Neural cell (in vitro differentiated cells): ENCODE measurements around the gene HSD11B1L. TPM values are rescaled to one million over a fixed set of nuclear protein-coding genes. Genes with fewer than 3 reads are reported as not detected.

Experiments
- H2AFZ ChIP-seq: fragments of 200-600, 300-800 bp; sonication (generic), shearing (Covaris generic); 2 replicates; pipeline ENCODE4 v1.6.0; 2014; ENCODE audit warnings: low read depth, mild to moderate bottlenecking, antibody characterized with exemption, low read length, moderate library complexity
- H3F3A ChIP-seq: fragments of 200-600 bp; shearing (Covaris generic); 2 replicates; pipeline ENCODE4 v1.6.1; 2016; ENCODE audit warnings: mild to moderate bottlenecking, moderate library complexity, mixed read lengths, antibody characterized with exemption, low read length; ENCODE audit not compliant: insufficient read depth, poor library complexity, severe bottlenecking
- H3K27ac ChIP-seq: fragments of 200-600, 300-800 bp; sonication (generic), shearing (Covaris generic); 2 replicates; pipeline ENCODE4 v1.5.1; 2014; ENCODE audit warnings: mild to moderate bottlenecking, low read length, moderate library complexity
- H3K27me3 ChIP-seq: fragments of 300-800, 200-600 bp; sonication (generic), shearing (Covaris generic); 2 replicates; pipeline ENCODE4 v1.6.0; 2014; ENCODE audit warnings: mild to moderate bottlenecking, low read depth, low read length, moderate library complexity; ENCODE audit not compliant: insufficient read depth
- H3K36me3 ChIP-seq: fragments of 300-800, 200-600 bp; sonication (generic), shearing (Covaris generic); 2 replicates; pipeline ENCODE4 v1.5.1; 2014; ENCODE audit warnings: mild to moderate bottlenecking, antibody characterized with exemption, low read length, moderate library complexity; ENCODE audit not compliant: insufficient read depth
- H3K4me2 ChIP-seq: fragments of 300-800, 200-600 bp; sonication (generic), shearing (Covaris generic); 2 replicates; pipeline ENCODE4 v1.6.0; 2014; ENCODE audit warnings: mild to moderate bottlenecking, low read length
- H3K4me3 ChIP-seq: fragments of 300-800, 200-600 bp; sonication (generic), shearing (Covaris generic); 2 replicates; pipeline ENCODE4 v1.5.1; 2014; ENCODE audit warnings: mild to moderate bottlenecking, low read length, moderate library complexity
- H3K79me2 ChIP-seq: fragments of 200-600 bp; shearing (Covaris generic); replicated peaks from 2 replicates; pipeline ENCODE4 v1.6.0; 2014; ENCODE audit warnings: mild to moderate bottlenecking, low read length, moderate library complexity; ENCODE audit not compliant: insufficient read depth
- H3K9ac ChIP-seq: fragments of 300-800, 200-600 bp; sonication (generic), shearing (Covaris generic); 2 replicates; pipeline ENCODE4 v1.6.1; 2016; ENCODE audit warnings: mild to moderate bottlenecking, low read length, mixed read lengths
- H3K9me2 ChIP-seq: fragments of 200-600 bp; shearing (Covaris generic); 2 replicates; pipeline ENCODE4 v1.6.1; 2016; ENCODE audit warnings: mild to moderate bottlenecking, low read length, mixed read lengths; ENCODE audit not compliant: insufficient read depth
- H3K9me3 ChIP-seq: fragments of 200-600, 300-800 bp; sonication (generic), shearing (Covaris generic); 2 replicates; pipeline ENCODE4 v1.6.1; 2016; ENCODE audit warnings: mild to moderate bottlenecking, mixed run types, low read length, moderate library complexity, mixed read lengths
- H4K20me1 ChIP-seq: fragments of 200-600 bp; shearing (Covaris generic); 2 replicates; pipeline ENCODE4 v1.6.1; 2016; ENCODE audit warnings: mild to moderate bottlenecking, mixed run types; ENCODE audit not compliant: insufficient read depth
- EP300 ChIP-seq: fragments of 450-650 bp; conservative IDR thresholded peaks from 2 replicates; pipeline ENCODE4 v1.6.1; 2014; ENCODE audit warnings: antibody characterized with exemption, mild to moderate bottlenecking, moderate library complexity; ENCODE audit not compliant: poor library complexity, severe bottlenecking
- EZH2 ChIP-seq: fragments of 200-600, 300-800 bp; shearing (Covaris generic), sonication (generic); IDR thresholded peaks from 2 replicates; pipeline ENCODE4 v1.6.1; 2014; ENCODE audit warnings: antibody characterized with exemption, low read length, borderline replicate concordance, mild to moderate bottlenecking; ENCODE audit not compliant: insufficient read depth, poor library complexity, severe bottlenecking
- MXI1 ChIP-seq: fragments of 450-650 bp; conservative IDR thresholded peaks from 2 replicates; pipeline ENCODE4 v1.6.1; 2014; ENCODE audit warnings: antibody characterized with exemption, mild to moderate bottlenecking; ENCODE audit not compliant: poor library complexity, severe bottlenecking
- POLR2AphosphoS5 ChIP-seq: IDR thresholded peaks from 2 replicates; pipeline ENCODE4 v1.6.1; 2012
- RAD21 ChIP-seq: fragments of 450-650 bp; conservative IDR thresholded peaks from 2 replicates; pipeline ENCODE4 v1.6.1; 2014; ENCODE audit warnings: antibody characterized with exemption, mild to moderate bottlenecking, moderate library complexity
- REST ChIP-seq: IDR thresholded peaks from 2 replicates; pipeline ENCODE4 v1.6.1; 2012; ENCODE audit warnings: borderline replicate concordance
- SMC3 ChIP-seq: fragments of 450-650 bp; conservative IDR thresholded peaks from 2 replicates; pipeline ENCODE4 v1.6.1; 2014; ENCODE audit warnings: antibody characterized with exemption, mild to moderate bottlenecking, moderate library complexity; ENCODE audit not compliant: poor library complexity
- TAF1 ChIP-seq: IDR thresholded peaks from 2 replicates; pipeline ENCODE4 v1.6.1; 2012; ENCODE audit warnings: low read depth
- polyA plus RNA-seq: library from polyadenylated mRNA; depleted of rRNA; stranded (reverse); fragments of >200 nt; gene quantifications from 2 replicates; pipeline ENCODE4 v1.2.3, GENCODE V29; 2014
- TF ChIP-seq, protein P1 (sequence below): fragments of 450-650 bp; IDR thresholded peaks from 2 replicates; pipeline ENCODE4 v1.5.1; 2014; ENCODE audit warnings: antibody characterized with exemption, mild to moderate bottlenecking, moderate library complexity; ENCODE audit not compliant: poor library complexity, severe bottlenecking

The HSD11B1L gene
- polyA plus RNA-seq, 1 donor from 2014 or later: 170 TPM

DNA sequence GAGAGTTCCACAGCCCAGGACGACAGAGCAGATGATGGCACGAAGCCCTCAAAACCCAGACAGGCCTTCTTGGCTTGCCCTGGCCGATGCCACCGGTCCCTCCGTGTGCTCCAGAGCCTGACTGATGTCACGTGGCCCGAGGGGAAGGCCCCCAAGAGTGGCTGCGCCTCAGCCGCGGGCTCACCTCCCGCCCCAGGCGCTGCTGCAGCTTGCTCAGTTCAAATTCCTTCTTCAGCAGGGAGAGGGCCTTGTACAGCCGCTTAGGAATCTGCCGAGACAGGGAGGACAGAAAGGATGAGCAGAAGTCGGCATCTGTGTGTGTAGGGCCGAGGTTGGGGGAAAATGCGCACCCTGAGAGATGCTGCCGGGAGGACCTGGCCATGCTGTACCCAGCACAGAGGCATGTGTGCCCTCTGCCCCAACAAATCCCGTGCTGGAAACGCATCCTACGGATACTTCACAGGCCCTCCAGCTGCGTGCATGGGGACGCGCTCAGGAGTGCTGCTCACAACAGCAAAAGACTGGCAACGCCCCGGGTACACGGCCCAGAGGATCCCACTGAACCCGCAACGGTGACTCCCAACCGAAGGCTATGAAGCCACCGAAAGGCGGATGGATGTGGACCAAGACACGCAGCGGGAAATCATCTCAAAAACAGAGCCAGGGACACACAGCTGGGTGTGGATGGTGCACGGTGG lies 26.2 kb downstream of the HSD11B1L start:
- H3K4me2 ChIP-seq: no peak overlapping the region
- H3K27me3 ChIP-seq: no peaks in the 10 kb centered on the region
- H4K20me1 ChIP-seq: no peaks in the 10 kb centered on the region
- no peaks in the 10 kb centered on the region for H3F3A ChIP-seq
- no peak overlapping the region for H3K27ac ChIP-seq
- no peak overlapping the region for H2AFZ ChIP-seq
- no peaks in the 10 kb centered on the region for H3K9me2 ChIP-seq
- H3K4me3 ChIP-seq: no peak overlapping the region
- no peak overlapping the region for H3K9ac ChIP-seq
- no peaks in the 10 kb centered on the region for H3K9me3 ChIP-seq
- H3K36me3 ChIP-seq: no peaks in the 10 kb centered on the region
- no peaks in the 10 kb centered on the region for H3K79me2 ChIP-seq
- no peak for TF ChIP-seq EP300
- no peak for TF ChIP-seq MXI1
- TF ChIP-seq, protein P1, sequence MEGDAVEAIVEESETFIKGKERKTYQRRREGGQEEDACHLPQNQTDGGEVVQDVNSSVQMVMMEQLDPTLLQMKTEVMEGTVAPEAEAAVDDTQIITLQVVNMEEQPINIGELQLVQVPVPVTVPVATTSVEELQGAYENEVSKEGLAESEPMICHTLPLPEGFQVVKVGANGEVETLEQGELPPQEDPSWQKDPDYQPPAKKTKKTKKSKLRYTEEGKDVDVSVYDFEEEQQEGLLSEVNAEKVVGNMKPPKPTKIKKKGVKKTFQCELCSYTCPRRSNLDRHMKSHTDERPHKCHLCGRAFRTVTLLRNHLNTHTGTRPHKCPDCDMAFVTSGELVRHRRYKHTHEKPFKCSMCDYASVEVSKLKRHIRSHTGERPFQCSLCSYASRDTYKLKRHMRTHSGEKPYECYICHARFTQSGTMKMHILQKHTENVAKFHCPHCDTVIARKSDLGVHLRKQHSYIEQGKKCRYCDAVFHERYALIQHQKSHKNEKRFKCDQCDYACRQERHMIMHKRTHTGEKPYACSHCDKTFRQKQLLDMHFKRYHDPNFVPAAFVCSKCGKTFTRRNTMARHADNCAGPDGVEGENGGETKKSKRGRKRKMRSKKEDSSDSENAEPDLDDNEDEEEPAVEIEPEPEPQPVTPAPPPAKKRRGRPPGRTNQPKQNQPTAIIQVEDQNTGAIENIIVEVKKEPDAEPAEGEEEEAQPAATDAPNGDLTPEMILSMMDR: no peak
- no peak for TF ChIP-seq EZH2
- no peak for TF ChIP-seq TAF1
- no peak for TF ChIP-seq REST
- TF ChIP-seq POLR2AphosphoS5: no peak
- no peak for TF ChIP-seq SMC3
- TF ChIP-seq RAD21: no peak

DNA sequence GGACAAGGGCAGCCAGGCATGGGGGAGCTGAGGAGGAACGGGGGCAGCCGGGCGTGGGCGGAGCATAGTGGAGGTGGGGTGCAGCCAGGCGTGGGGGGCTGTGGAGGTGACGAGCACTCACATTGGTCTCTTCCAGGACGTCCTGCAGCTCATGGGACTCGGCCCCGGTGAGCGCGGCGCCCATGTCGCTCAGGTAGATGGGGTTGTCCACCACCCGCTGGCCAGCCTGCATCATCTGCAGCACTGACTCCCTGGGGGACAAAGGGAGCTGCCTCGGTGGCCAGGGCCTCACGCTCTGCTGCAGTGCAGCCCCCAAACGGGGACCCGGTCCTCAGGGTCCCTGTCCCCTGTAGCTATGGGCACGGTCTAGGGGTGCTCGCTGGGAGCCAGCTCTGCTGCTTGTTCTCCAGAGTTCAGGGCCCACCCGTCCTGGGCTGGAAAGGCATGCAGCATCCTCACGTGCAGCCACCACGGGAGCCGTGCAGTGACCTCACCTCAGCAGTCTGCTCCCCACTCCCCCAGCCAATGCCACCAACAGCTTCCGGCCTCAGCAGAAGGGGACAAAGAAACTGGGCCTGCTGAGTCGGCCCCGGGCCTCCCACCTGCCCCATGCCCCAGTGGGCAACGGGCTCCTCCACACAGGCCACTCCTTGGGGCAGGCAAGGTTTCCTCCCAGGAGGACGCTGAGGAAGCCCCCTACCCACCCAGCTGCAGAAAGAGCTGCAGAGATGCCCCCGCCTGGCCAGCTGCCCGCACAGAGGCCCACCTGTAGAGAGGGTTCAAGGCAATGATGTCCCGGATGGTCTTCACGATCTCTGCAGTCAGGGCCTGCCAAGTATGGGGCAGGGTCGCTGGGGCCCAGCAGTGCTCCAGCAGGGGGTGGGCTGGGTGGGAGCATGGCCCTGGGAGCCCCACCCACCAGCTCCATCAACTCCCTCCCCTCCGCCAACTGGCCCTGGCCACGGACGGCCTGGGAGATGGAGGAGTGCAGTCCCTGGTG lies 27.0 kb downstream of the HSD11B1L start:
- H3K36me3 ChIP-seq: no peaks in the 10 kb centered on the region
- no peak overlapping the region for H3K4me2 ChIP-seq
- H2AFZ ChIP-seq: no peak overlapping the region
- H3F3A ChIP-seq: no peaks in the 10 kb centered on the region
- no peak overlapping the region for H3K4me3 ChIP-seq
- no peaks in the 10 kb centered on the region for H3K9me3 ChIP-seq
- no peak overlapping the region for H3K27ac ChIP-seq
- H3K27me3 ChIP-seq: no peaks in the 10 kb centered on the region
- no peak overlapping the region for H3K9ac ChIP-seq
- H3K9me2 ChIP-seq: no peaks in the 10 kb centered on the region
- no peaks in the 10 kb centered on the region for H3K79me2 ChIP-seq
- H4K20me1 ChIP-seq: no peaks in the 10 kb centered on the region
- TF ChIP-seq REST (no peak), EP300 (no peak), POLR2AphosphoS5 (no peak), EZH2 (no peak), SMC3 (no peak), RAD21 (no peak), TAF1 (no peak), MXI1 (no peak)
- TF ChIP-seq, protein P1: no peak
